Epithelial cell of esophagus (primary cell): ENCODE measurements around the gene STAC.

Experiments
- DNase-seq: peaks from one replicate; pipeline ENCODE4 v3.0.0; 2010; ENCODE audit warnings: low read depth
- H3K4me3 ChIP-seq: 2 replicates; pipeline ENCODE4 v1.5.1; 2011; ENCODE audit warnings: mild to moderate bottlenecking, low read length, control low read depth
- TF ChIP-seq, protein P1 (sequence below): IDR thresholded peaks from 2 replicates; pipeline ENCODE4 v1.5.1; 2011; ENCODE audit warnings: low read depth, mild to moderate bottlenecking, low read length, control low read depth, inconsistent platforms; ENCODE audit not compliant: insufficient read depth; ENCODE audit errors: missing control alignments

The STAC gene

GRCh38 chr3:36476286-36476942, 96.1 kb downstream of the STAC start:
- TF ChIP-seq, protein P1, sequence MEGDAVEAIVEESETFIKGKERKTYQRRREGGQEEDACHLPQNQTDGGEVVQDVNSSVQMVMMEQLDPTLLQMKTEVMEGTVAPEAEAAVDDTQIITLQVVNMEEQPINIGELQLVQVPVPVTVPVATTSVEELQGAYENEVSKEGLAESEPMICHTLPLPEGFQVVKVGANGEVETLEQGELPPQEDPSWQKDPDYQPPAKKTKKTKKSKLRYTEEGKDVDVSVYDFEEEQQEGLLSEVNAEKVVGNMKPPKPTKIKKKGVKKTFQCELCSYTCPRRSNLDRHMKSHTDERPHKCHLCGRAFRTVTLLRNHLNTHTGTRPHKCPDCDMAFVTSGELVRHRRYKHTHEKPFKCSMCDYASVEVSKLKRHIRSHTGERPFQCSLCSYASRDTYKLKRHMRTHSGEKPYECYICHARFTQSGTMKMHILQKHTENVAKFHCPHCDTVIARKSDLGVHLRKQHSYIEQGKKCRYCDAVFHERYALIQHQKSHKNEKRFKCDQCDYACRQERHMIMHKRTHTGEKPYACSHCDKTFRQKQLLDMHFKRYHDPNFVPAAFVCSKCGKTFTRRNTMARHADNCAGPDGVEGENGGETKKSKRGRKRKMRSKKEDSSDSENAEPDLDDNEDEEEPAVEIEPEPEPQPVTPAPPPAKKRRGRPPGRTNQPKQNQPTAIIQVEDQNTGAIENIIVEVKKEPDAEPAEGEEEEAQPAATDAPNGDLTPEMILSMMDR = no peak
- peak; percentile 55 for DNase-seq
- no peak overlapping the region for H3K4me3 ChIP-seq

GRCh38 chr3:36477655-36478054, 97.4 kb downstream of the STAC start:
- peak; percentile 63 for DNase-seq
- TF ChIP-seq, protein P1 = no peak
- no peak overlapping the region for H3K4me3 ChIP-seq

DNA sequence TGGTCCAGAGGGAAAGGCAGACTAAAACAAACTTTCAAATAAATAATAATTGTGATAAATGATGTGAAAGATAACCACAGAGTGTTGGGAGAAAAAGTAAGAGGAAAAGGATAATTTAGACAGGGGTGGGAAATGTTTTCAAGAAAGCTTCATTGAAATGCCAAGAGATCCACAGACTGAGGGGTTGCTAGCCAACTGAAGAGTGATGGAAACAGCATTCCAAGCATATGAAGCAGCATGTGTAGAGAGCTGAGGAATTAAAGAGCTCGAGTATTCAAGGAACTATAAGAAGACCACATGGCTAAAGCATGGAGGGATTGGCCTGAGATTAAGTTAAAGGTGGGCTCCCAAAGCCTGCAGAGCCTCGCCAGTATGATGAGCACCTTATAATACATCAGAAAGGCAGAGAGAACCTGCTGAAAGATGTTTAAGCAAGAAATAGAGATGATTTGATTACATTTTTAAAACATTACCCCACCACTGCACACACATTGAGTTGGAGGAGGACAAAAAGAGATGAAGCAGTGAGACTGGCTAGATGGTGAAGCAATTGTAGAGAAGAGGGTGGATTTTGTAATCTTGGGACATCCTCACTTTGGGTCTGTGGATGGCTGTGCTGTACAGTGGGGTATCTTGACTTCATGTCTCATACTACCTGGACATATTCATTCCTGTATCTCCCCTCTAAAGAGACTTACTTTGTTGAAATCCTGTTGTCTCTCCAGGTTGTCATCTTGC, 100.8 kb downstream of the STAC start:
- no peak for DNase-seq
- TF ChIP-seq, protein P1 = no peak
- no peak overlapping the region for H3K4me3 ChIP-seq

DNA sequence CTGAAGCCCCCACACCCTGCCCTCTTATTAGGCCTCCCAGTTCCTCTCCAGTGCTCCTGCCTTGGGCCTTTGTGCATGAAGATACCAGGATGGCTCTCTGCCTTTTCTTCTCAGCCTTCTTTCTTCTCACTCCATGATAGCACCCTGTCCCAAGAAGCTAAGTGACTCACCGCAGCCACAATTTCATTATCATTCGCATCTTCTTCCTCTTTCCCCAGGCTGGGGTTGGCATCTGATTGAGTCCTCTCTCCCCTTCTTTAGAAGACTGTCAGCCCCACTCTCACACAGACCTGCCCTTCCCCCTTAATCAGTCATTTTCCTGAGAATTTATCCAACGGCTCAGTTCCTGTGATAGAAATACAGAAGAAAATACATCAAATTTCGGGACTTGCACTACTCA, 102.0 kb downstream of the STAC start:
- H3K4me3 ChIP-seq = no peak overlapping the region
- TF ChIP-seq, protein P1 = no peak
- DNase-seq = no peak

DNA sequence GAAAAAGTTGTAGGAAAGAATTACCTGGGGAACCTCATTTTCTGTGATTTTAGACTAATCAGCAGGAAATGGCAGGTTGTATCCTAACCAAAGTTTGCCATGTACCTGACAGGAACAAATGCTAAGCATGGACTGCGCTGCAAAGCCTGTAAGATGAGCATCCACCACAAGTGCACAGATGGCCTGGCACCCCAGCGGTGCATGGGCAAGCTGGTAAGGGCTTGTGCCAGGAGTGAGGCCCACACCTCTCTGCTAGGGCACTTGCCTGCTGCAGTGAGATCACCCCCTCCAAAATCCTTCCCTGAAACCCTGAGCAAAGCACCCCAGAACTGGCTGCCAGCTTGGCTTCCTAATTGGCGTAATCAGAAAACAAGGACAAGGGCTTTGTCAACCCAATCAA, 102.6 kb downstream of the STAC start:
- TF ChIP-seq, protein P1 = no peak

DNA sequence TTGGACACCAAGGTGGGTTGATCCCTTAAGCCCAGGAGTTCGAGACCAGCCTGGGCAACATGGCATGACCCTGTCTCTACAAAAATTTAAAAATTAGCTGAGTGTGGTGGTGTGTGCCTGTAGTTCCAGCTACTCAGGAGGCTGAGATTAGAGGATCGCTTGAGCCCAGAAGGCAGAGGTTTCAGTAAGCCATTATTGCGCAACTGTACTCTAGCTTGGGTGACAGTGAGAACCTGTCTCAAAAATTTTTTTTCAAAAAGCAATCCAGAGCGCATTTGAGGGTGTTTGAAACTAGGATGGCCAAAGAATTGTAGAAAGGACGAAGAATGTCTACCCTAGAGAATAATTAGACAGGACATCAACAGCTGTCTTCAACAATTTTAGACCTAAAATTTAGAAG, 103.4 kb downstream of the STAC start:
- TF ChIP-seq, protein P1 = no peak
- no peak overlapping the region for H3K4me3 ChIP-seq
- DNase-seq = no peak

More for the DNA sequence above, 102.6 kb downstream of the STAC start:
- no peak overlapping the region for H3K4me3 ChIP-seq
- no peak for DNase-seq
